Left lung (tissue), 10 donors: ENCODE results near the gene KCNG2. TPM values are rescaled to one million over a fixed set of nuclear protein-coding genes. Genes with fewer than 3 reads are reported as not detected.
A peak's percentile ranks its signal among the peaks of the same experiment; 100 is the strongest.

Experiments
- ATAC-seq: fragments of 200-7000 bp; cut with Tn5 transposase; one replicate; pipeline ENCODE4 v1.9.1; 2020; ENCODE audit warnings: moderate library complexity
- DNase-seq, 4 donors: peaks; one replicate each; pipeline ENCODE4 v3.0.0-alpha.2; 2013 to 2020
- H3K27ac ChIP-seq, 2 donors: fragments of 200-600 bp; sonication (generic) in 1 of 2; one replicate each; pipeline versions ENCODE4 v1.5.0 to v1.8.0; 2020 to 2021
- H3K27me3 ChIP-seq, 2 donors: fragments of 200-600 bp; sonication (generic) in 1 of 2; one replicate each; pipeline versions ENCODE4 v1.5.0 to v1.8.0; 2020 to 2021
- H3K36me3 ChIP-seq, 2 donors: fragments of 200-600 bp; sonication (generic) in 1 of 2; one replicate each; pipeline versions ENCODE4 v1.5.0 to v1.8.0; 2020 to 2021
- H3K4me1 ChIP-seq, 2 donors: fragments of 200-600 bp; one replicate each; pipeline ENCODE4 v1.8.0; 2021
- H3K4me3 ChIP-seq, 2 donors: fragments of 200-600 bp; sonication (generic) in 1 of 2; one replicate each; pipeline versions ENCODE4 v1.5.0 to v1.8.0; 2020 to 2021; ENCODE audit warnings: mild to moderate bottlenecking in 1 of 2
- H3K9me3 ChIP-seq, 2 donors: fragments of 200-600 bp; sonication (generic) in 1 of 2; one replicate each; pipeline versions ENCODE4 v1.5.0 to v1.8.0; 2020 to 2021
- CTCF ChIP-seq, 2 donors: fragments of 200-600 bp; sonication (generic) in 1 of 2; IDR thresholded peaks; one replicate each; pipeline versions ENCODE4 v1.5.0 to v1.8.0; 2021; ENCODE audit warnings: antibody characterized with exemption in 2 of 2
- intact Hi-C, 2 donors: fragments of 100-400 bp; cut with DNase I; formaldehyde crosslinking; loops; one replicate each; pipeline versions ENCODE4 v1.11.2 to v1.14.2; 2022
- polyA plus RNA-seq, 6 donors: library from polyadenylated mRNA; unstranded; fragments of 120-200 nt; gene quantifications; one replicate each; pipeline ENCODE4 v1.2.1, GENCODE V29; 2013; ENCODE audit not compliant: insufficient read length in 6 of 6
- total RNA-seq, 2 donors: library from RNA; stranded (reverse); fragmentation: NEBNext Ultra II Directional; extraction: Animal tissue kit (Norgen Biotek cat#: 25700); gene quantifications; one replicate each; pipeline ENCODE4 v1.2.1, GENCODE V29; 2021
- donor health status: DM: no; HTN: yes; CAD: no.
- donor health status: DM: no; HTN: no; CAD: no.

The KCNG2 gene
- total and polyA plus RNA-seq, 8 donors, result 0.17 to 1.1 (median 0.31) TPM

DNA sequence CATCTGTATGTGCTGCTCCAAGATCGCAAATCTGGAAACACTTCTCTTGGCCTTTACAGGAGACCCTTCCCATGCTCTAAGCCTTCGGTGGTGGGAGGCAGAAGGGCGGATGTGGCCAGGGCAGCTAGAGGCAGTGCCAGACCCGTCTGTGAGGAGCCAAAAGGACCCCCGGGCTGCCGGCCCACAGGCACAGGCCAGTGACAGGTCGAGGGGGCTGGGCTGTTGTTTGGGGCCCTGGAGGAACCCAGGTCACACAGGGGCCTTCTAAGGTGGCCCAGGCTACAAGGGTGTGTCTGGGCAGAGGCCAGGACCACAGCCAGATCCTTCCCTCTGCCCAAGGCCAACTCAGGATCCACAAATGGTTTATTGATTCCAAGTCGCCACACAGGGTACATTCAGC is 104.3 kb downstream of the KCNG2 start:
- H3K4me1 ChIP-seq, result no peaks in the 10 kb centered on the region

GRCh38 chr18:79902640-79903039 is 104.9 kb downstream of the KCNG2 start:
- Histone ChIP-seq H3K36me3 (peaks cover 0 to 34% of the 10 kb centered on the region in 2 donors), H3K27me3 (no peaks in the 10 kb centered on the region), H3K4me3 (no peak overlapping the region), H3K9me3 (peaks cover 0 to 57% of the 10 kb centered on the region in 2 donors), H3K4me1 (no peaks in the 10 kb centered on the region), H3K27ac (no peak overlapping the region)
- intact Hi-C loops, result no loop called here
- no peak for ATAC-seq
- no peak for TF ChIP-seq CTCF (IDR thresholded peaks at IDR 0.05)
- DNase-seq, result peak in 1 of 4 donors; percentile 71

More for the DNA sequence above, 104.3 kb downstream of the KCNG2 start:
- no peak for TF ChIP-seq CTCF (IDR thresholded peaks at IDR 0.05)
- Histone ChIP-seq H3K27me3 (no peaks in the 10 kb centered on the region), H3K4me3 (no peak overlapping the region), H3K27ac (no peak overlapping the region), H3K9me3 (peaks cover 0 to 63% of the 10 kb centered on the region in 2 donors), H3K36me3 (peaks cover 0 to 34% of the 10 kb centered on the region in 2 donors)
- ATAC-seq (peak; percentile 3), DNase-seq (peak in 1 of 4 donors; percentile 29)
- intact Hi-C loops, result no loop called here

- intact Hi-C loops, result no loop called here
- Histone ChIP-seq H3K4me1 (no peaks in the 10 kb centered on the region), H3K27ac (no peak overlapping the region), H3K27me3 (no peaks in the 10 kb centered on the region), H3K9me3 (peaks cover 0 to 52% of the 10 kb centered on the region in 2 donors), H3K36me3 (peaks cover 0 to 34% of the 10 kb centered on the region in 2 donors), H3K4me3 (no peak overlapping the region)
- DNase-seq (peak in 1 of 4 donors; percentile 73), ATAC-seq (no peak)
- TF ChIP-seq CTCF (IDR thresholded peaks at IDR 0.05), result no peak
Measured at GRCh38 chr18:79903071-79903635, 105.4 kb downstream of the KCNG2 start.

GRCh38 chr18:79903787-79904356 is 106.1 kb downstream of the KCNG2 start:
- DNase-seq (peak in 1 of 4 donors; percentile 20), ATAC-seq (no peak)
- no peaks in the 10 kb centered on the region for H3K27me3 ChIP-seq
- H3K4me3 ChIP-seq, result no peak overlapping the region
- H3K36me3 ChIP-seq, result peaks cover 0 to 34% of the 10 kb centered on the region in 2 donors
- no peak overlapping the region for H3K27ac ChIP-seq
- H3K9me3 ChIP-seq, result peaks cover 0 to 45% of the 10 kb centered on the region in 2 donors
- no peaks in the 10 kb centered on the region for H3K4me1 ChIP-seq
- intact Hi-C loops, result no loop called here
- TF ChIP-seq CTCF (IDR thresholded peaks at IDR 0.05), result no peak

- ATAC-seq (no peak), DNase-seq (peak in 1 of 4 donors; percentile 68)
- no peak for TF ChIP-seq CTCF (IDR thresholded peaks at IDR 0.05)
- Histone ChIP-seq H3K9me3 (peaks cover 0 to 39% of the 10 kb centered on the region in 2 donors), H3K27me3 (no peaks in the 10 kb centered on the region), H3K36me3 (peaks cover 0 to 34% of the 10 kb centered on the region in 2 donors), H3K27ac (no peak overlapping the region), H3K4me1 (no peaks in the 10 kb centered on the region), H3K4me3 (no peak overlapping the region)
- intact Hi-C loops, result no loop called here
Measured at GRCh38 chr18:79904357-79905147, 106.8 kb downstream of the KCNG2 start.
